GM12878 (cell line): Measurements from ENCODE around the gene CSNK1G1. TPM values are rescaled to one million over a fixed set of nuclear protein-coding genes. Genes with fewer than 3 reads are reported as not detected.

ENCODE experiments used
- ASH2L ChIP-seq: fragments of 300-600, 200-600 bp; sonication (generic); IDR thresholded peaks from 2 replicates; pipeline ENCODE4 v1.6.1; 2017; ENCODE audit warnings: low read depth, mild to moderate bottlenecking, borderline replicate concordance
- ATF2 ChIP-seq: IDR thresholded peaks from 2 replicates; pipeline ENCODE4 v1.6.1; 2012; ENCODE audit warnings: low read length, inconsistent platforms
- BHLHE40 ChIP-seq, 2 experiments: fragments of 450-650 bp in 1 of 2; IDR thresholded peaks; 2 replicates each; pipeline ENCODE4 v1.6.1; 2011 to 2017; ENCODE audit warnings: low read depth in 2 of 2, borderline replicate concordance in 1 of 2, improper control_type of control experiment in 1 of 2, low read length in 1 of 2, mild to moderate bottlenecking in 1 of 2
- EED ChIP-seq: sonication (generic); IDR thresholded peaks from 2 replicates; pipeline ENCODE4 v1.6.1; 2016; ENCODE audit warnings: antibody characterized with exemption, low read depth
- ETV6 ChIP-seq, 2 experiments: fragments of 450-650 bp in 1 of 2; IDR thresholded peaks in 1 of 2; conservative IDR thresholded peaks in 1 of 2; 2 replicates each; pipeline ENCODE4 v1.6.1; 2014; ENCODE audit warnings: antibody characterized with exemption in 1 of 2, borderline replicate concordance in 1 of 2, low read depth in 1 of 2, mild to moderate bottlenecking in 1 of 2, moderate library complexity in 1 of 2
- MLLT1 ChIP-seq: fragments of 450-650 bp; IDR thresholded peaks from 2 replicates; pipeline ENCODE4 v1.6.1; 2016; ENCODE audit warnings: mild to moderate bottlenecking
- NFYB ChIP-seq: IDR thresholded peaks from 2 replicates; pipeline ENCODE4 v1.6.1; 2011; ENCODE audit warnings: low read depth, mild to moderate bottlenecking, low read length, improper control_type of control experiment, moderate library complexity; ENCODE audit not compliant: insufficient read depth
- PKNOX1 ChIP-seq: fragments of 450-650 bp; IDR thresholded peaks from 2 replicates; pipeline ENCODE4 v1.6.1; 2016; ENCODE audit warnings: mild to moderate bottlenecking
- RELA ChIP-seq: fragments of 450-650 bp; IDR thresholded peaks from 2 replicates; pipeline ENCODE4 v1.8.0; 2014; ENCODE audit warnings: borderline replicate concordance; ENCODE audit not compliant: partially characterized antibody
- TCF12 ChIP-seq: IDR thresholded peaks from 2 replicates; pipeline ENCODE4 v1.6.1; 2011; ENCODE audit warnings: low read depth, mild to moderate bottlenecking, low read length
- ZBTB11 ChIP-seq: fragments of 450-650 bp; formaldehyde crosslinking; IDR thresholded peaks from 2 replicates; pipeline ENCODE4 v1.5.0; 2022; ENCODE audit warnings: mild to moderate bottlenecking, missing genetic modification characterization
- ZNF274 ChIP-seq: IDR thresholded peaks from one replicate; pipeline ENCODE4 v1.8.0; 2011; ENCODE audit not compliant: insufficient read length, insufficient read depth
- ZNF687 ChIP-seq: fragments of 450-650 bp; IDR thresholded peaks from 2 replicates; pipeline ENCODE4 v1.6.1; 2017; ENCODE audit warnings: mild to moderate bottlenecking, moderate library complexity
- polyA plus RNA-seq, 11 experiments: library from polyadenylated mRNA; depleted of rRNA in 4 of 11; unstranded in 6 of 11; stranded (reverse) in 5 of 11; fragments of >200 nt; fragmentation: Nextera tagmentation in 4 of 11; fragmentation: Illumina TruSeq in 1 of 11; extraction: Ambion mirVana in 4 of 11; extraction: Trizol in 1 of 11; gene quantifications; 1 replicate in 1 of 11; 2 replicates in 10 of 11; pipeline versions ENCODE4 v1.2.1 to v1.2.3, GENCODE V29; 2011 to 2016; ENCODE audit warnings: inconsistent platforms in 2 of 11, missing spikeins in 2 of 11, low read depth in 1 of 11
- total RNA-seq, 4 experiments: library from RNA; depleted of rRNA in 3 of 4; stranded (reverse); fragments of >200 nt in 3 of 4; fragmentation: Illumina TruSeq in 1 of 4; extraction: Trizol in 1 of 4; gene quantifications; 2 replicates each; pipeline versions ENCODE4 v1.2.1 to v1.2.3, GENCODE V29; 2013 to 2021

CSNK1G1 gene
- total and polyA plus RNA-seq, 10 of the 15 experiments (the other 5 are each of a cell fraction or from before 2014, with no cell fraction given), result 6.1 to 23.4 (median 15.3) TPM

- TF ChIP-seq MLLT1 (no peak), ZBTB11 (CRISPR knock-in tag) (no peak), RELA (no peak), PKNOX1 (no peak), TCF12 (no peak), NFYB (no peak), BHLHE40 (IDR thresholded peaks at IDR 0.05; ENCODE audit: borderline replicate concordance in 1 of 2, low read depth in 2 of 2, low read length in 1 of 2) (no peak), EED (no peak), ZNF274 (no peak), ATF2 (no peak), ETV6 (conservative IDR thresholded peaks at IDR 0.05 in 1 of 2, IDR thresholded peaks at IDR 0.05 in 1 of 2; ENCODE audit: borderline replicate concordance in 1 of 2, low read depth in 1 of 2) (no peak), ASH2L (no peak), ZNF687 (no peak)
Observed at GRCh38 chr15:64134345-64134829, 221.6 kb downstream of the CSNK1G1 start (continued).
